ENCODE data around the gene LARP6.

GRCh38 chr15:70833861-70834765, 19.8 kb downstream of the LARP6 start:
- TF ChIP-seq CTCF (IDR thresholded peaks at IDR 0.05) (no peak), REST (IDR thresholded peaks at IDR 0.05; ENCODE audit: insufficient read depth in 1 of 2, low read depth in 2 of 2, low read length in 1 of 2) (no peak), SIN3A (IDR thresholded peaks at IDR 0.05; ENCODE audit: borderline replicate concordance, insufficient read depth, low read depth, low read length) (no peak), POLR2AphosphoS5 (IDR thresholded peaks at IDR 0.05; ENCODE audit: low read depth, low read length) (no peak)
